Right atrium auricular region (tissue), 2 donors: ENCODE results near the gene HSPB6. TPM values are rescaled to one million over a fixed set of nuclear protein-coding genes. Genes with fewer than 3 reads are reported as not detected.

Experiments
- DNase-seq: peaks from one replicate; pipeline ENCODE4 v3.0.0-alpha.2; 2019; ENCODE audit warnings: low spot score
- H3K27ac ChIP-seq, 2 donors: fragments of 200-600 bp; sonication (generic); 1 replicate in 1 of 2; 2 replicates in 1 of 2; pipeline ENCODE4 v1.5.1; 2016 to 2019
- H3K27me3 ChIP-seq, 2 donors: fragments of 200-600 bp; sonication (generic); one replicate each; pipeline versions ENCODE4 v1.5.1 to v1.6.0; 2017 to 2019
- H3K36me3 ChIP-seq: fragments of 200-600 bp; sonication (generic); one replicate; pipeline ENCODE4 v1.5.1; 2016
- H3K4me1 ChIP-seq, 2 donors: fragments of 200-600 bp; sonication (generic); one replicate each; pipeline versions ENCODE4 v1.5.1 to v1.6.0; 2017 to 2019
- H3K4me3 ChIP-seq, 2 donors: fragments of 200-600 bp; sonication (generic); 1 replicate in 1 of 2; 2 replicates in 1 of 2; pipeline ENCODE4 v1.5.1; 2017 to 2019; ENCODE audit warnings: mild to moderate bottlenecking in 1 of 2, moderate library complexity in 1 of 2
- H3K9me3 ChIP-seq, 2 donors: fragments of 200-600 bp; sonication (generic); one replicate each; pipeline ENCODE4 v1.5.1; 2019
- CTCF ChIP-seq, 2 donors: fragments of 200-600 bp; sonication (generic); IDR thresholded peaks; one replicate each; pipeline ENCODE4 v1.5.1; 2019; ENCODE audit warnings: antibody characterized with exemption in 2 of 2
- total RNA-seq, 2 donors: library from RNA; depleted of rRNA; stranded (reverse); fragments of >200 nt; gene quantifications; one replicate each; pipeline ENCODE4 v1.1.0, GENCODE V29; 2016

Gene HSPB6
- total RNA-seq, 2 donors from 2014 or later = 98.4 to 104 TPM

- H3K4me1 ChIP-seq = peaks cover 0 to 44% of the 10 kb centered on the region in 2 donors
- H3K27ac ChIP-seq = peak within 1 kb of the TSS; percentile 82 to 87
- no peak for TF ChIP-seq CTCF (IDR thresholded peaks at IDR 0.05)
- DNase-seq = peak; percentile 100
- H3K9me3 ChIP-seq = no peaks in the 10 kb centered on the region
- no peaks in the 10 kb centered on the region for H3K27me3 ChIP-seq
- H3K4me3 ChIP-seq = peak within 1 kb of the TSS; percentile 88 to 94
- H3K36me3 ChIP-seq = peaks cover 15% of the 10 kb centered on the region
These were observed 8.5 kb downstream of the HSPB6 start, which contains the start of gene LIN37 for GRCh38 chr19:35748106-35749020. LIN37 (plus strand) TSS chr19:35748576; CDS start chr19:35748725, 149 bp downstream.

- Histone ChIP-seq H3K4me3 (no peak overlapping the region), H3K4me1 (peaks cover 0 to 44% of the 10 kb centered on the region in 2 donors), H3K9me3 (no peaks in the 10 kb centered on the region), H3K27ac (no peak overlapping the region), H3K36me3 (no peaks in the 10 kb centered on the region), H3K27me3 (no peaks in the 10 kb centered on the region)
- no peak for DNase-seq
- no peak for TF ChIP-seq CTCF (IDR thresholded peaks at IDR 0.05)
These were observed 10.3 kb downstream of the HSPB6 start for GRCh38 chr19:35746531-35746930.

- peaks cover 0 to 46% of the 10 kb centered on the region in 2 donors for H3K4me1 ChIP-seq
- no peaks in the 10 kb centered on the region for H3K9me3 ChIP-seq
- DNase-seq = no peak
- no peak for TF ChIP-seq CTCF (IDR thresholded peaks at IDR 0.05)
- peak overlapping the region; percentile 78 to 94 for H3K4me3 ChIP-seq
- no peaks in the 10 kb centered on the region for H3K36me3 ChIP-seq
- H3K27me3 ChIP-seq = no peaks in the 10 kb centered on the region
- peak overlapping the region; percentile 100 for H3K27ac ChIP-seq
These were observed 10.8 kb downstream of the HSPB6 start for GRCh38 chr19:35746087-35746462.

GRCh38 chr19:35745328-35746086, 11.3 kb downstream of the HSPB6 start, which contains the start of the genes PSENEN and U2AF1L4:
PSENEN (plus strand) TSS chr19:35745651; CDS start chr19:35745931, 280 bp downstream.
U2AF1L4 (minus strand) TSS chr19:35745418; CDS start chr19:35745391, 27 bp downstream.
- peaks cover 0 to 51% of the 10 kb centered on the region in 2 donors for H3K4me1 ChIP-seq
- peak; percentile 99 for DNase-seq
- peak within 1 kb of the TSS; percentile 100 for H3K27ac ChIP-seq
- H3K27me3 ChIP-seq = no peaks in the 10 kb centered on the region
- no peak for TF ChIP-seq CTCF (IDR thresholded peaks at IDR 0.05)
- H3K9me3 ChIP-seq = no peaks in the 10 kb centered on the region
- peak within 1 kb of the TSS; percentile 78 to 94 for H3K4me3 ChIP-seq
- no peaks in the 10 kb centered on the region for H3K36me3 ChIP-seq

- peak overlapping the region; percentile 78 to 94 for H3K4me3 ChIP-seq
- DNase-seq = peak; percentile 98
- H3K9me3 ChIP-seq = no peaks in the 10 kb centered on the region
- H3K27ac ChIP-seq = peak overlapping the region; percentile 100
- peak in 1 of 2 donors; percentile 69 for TF ChIP-seq CTCF (IDR thresholded peaks at IDR 0.05)
- peaks cover 0 to 53% of the 10 kb centered on the region in 2 donors for H3K4me1 ChIP-seq
- H3K27me3 ChIP-seq = no peaks in the 10 kb centered on the region
- no peaks in the 10 kb centered on the region for H3K36me3 ChIP-seq
These were observed 12.2 kb downstream of the HSPB6 start for GRCh38 chr19:35744430-35745327.
